Measurements from ENCODE around the gene BACH2.
A peak's percentile ranks its signal among the peaks of the same experiment; 100 is the strongest.
"Not testable (repeated sequence)": the region's sequence is repeated elsewhere in the genome, so short reads cannot be mapped to it uniquely, and the experiment has no call there.

The BACH2 gene

GRCh38 chr6:90149280-90149679 lies 147.4 kb downstream of the BACH2 start:
- no peak for DNase-seq

GRCh38 chr6:90148867-90149266 lies 147.8 kb downstream of the BACH2 start:
- DNase-seq = no peak

GRCh38 chr6:90146921-90147649 lies 149.6 kb downstream of the BACH2 start:
- no peak for DNase-seq

- no peak for DNase-seq
Observed at GRCh38 chr6:90146024-90146423, 150.6 kb downstream of the BACH2 start.

- DNase-seq = no peak
Observed at GRCh38 chr6:90144928-90145555, 151.6 kb downstream of the BACH2 start.

GRCh38 chr6:90144396-90144795 lies 152.2 kb downstream of the BACH2 start:
- no peak for DNase-seq

GRCh38 chr6:90140683-90141082 lies 156.0 kb downstream of the BACH2 start:
- no peak for DNase-seq

GRCh38 chr6:90139272-90139817 lies 157.3 kb downstream of the BACH2 start:
- DNase-seq = peak; percentile 40

- no peak for DNase-seq
Observed at GRCh38 chr6:90136837-90137568, 159.6 kb downstream of the BACH2 start.

- DNase-seq = no peak
Observed at GRCh38 chr6:90136176-90136575, 160.5 kb downstream of the BACH2 start.

- no peak for DNase-seq
Observed at GRCh38 chr6:90135667-90136066, 161.0 kb downstream of the BACH2 start.

GRCh38 chr6:90133664-90134063 lies 163.0 kb downstream of the BACH2 start:
- DNase-seq = not testable (repeated sequence)

- peak; percentile 32 for DNase-seq
Observed at GRCh38 chr6:90131614-90132423, 164.8 kb downstream of the BACH2 start.

GRCh38 chr6:90131125-90131524 lies 165.5 kb downstream of the BACH2 start:
- no peak for DNase-seq

GRCh38 chr6:90128687-90129086 lies 168.0 kb downstream of the BACH2 start:
- DNase-seq = not testable (repeated sequence)

GRCh38 chr6:90127595-90127994 lies 169.0 kb downstream of the BACH2 start:
- DNase-seq = peak; percentile 49

GRCh38 chr6:90126839-90127238 lies 169.8 kb downstream of the BACH2 start:
- DNase-seq = no peak

GRCh38 chr6:90126181-90126580 lies 170.5 kb downstream of the BACH2 start:
- DNase-seq = no peak

- DNase-seq = no peak
Observed at GRCh38 chr6:90124874-90125510, 171.7 kb downstream of the BACH2 start.

GRCh38 chr6:90123831-90124230 lies 172.8 kb downstream of the BACH2 start:
- DNase-seq = no peak

- DNase-seq = no peak
Observed at GRCh38 chr6:90121982-90122381, 174.7 kb downstream of the BACH2 start.

- peak; percentile 38 for DNase-seq
Observed at GRCh38 chr6:90120327-90120726, 176.3 kb downstream of the BACH2 start.
